EL (cell line): ENCODE results near the gene REEP3.
"Not testable (repeated sequence)": the region's sequence is repeated elsewhere in the genome, so short reads cannot be mapped to it uniquely, and the experiment has no call there.

ENCODE experiments used
- DNase-seq: peaks from one replicate; pipeline ENCODE4 v3.0.0-alpha.2; 2016

The REEP3 gene

DNA sequence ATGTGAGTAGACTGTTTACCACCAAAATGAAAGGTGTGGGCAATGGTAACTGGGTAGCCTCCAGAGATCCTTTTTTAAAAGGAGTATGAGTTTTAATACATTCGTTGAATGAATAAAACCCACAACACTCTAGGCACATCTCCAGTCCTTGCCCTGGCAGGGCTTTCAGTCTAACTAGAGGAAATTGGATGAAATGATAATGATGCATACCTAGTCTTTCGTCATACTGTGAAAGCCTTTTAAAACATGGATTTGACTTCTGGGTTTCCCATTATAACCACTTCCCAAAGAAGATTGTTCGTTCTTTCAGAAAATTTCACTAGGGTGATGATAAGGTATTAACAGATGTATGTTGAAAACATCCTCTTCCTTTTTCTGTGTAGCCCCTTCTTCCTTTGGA, 110.8 kb downstream of the REEP3 start:
- DNase-seq: no peak

- peak; percentile 53 for DNase-seq
These were observed 112.7 kb downstream of the REEP3 start for GRCh38 chr10:63633677-63634487.

DNA sequence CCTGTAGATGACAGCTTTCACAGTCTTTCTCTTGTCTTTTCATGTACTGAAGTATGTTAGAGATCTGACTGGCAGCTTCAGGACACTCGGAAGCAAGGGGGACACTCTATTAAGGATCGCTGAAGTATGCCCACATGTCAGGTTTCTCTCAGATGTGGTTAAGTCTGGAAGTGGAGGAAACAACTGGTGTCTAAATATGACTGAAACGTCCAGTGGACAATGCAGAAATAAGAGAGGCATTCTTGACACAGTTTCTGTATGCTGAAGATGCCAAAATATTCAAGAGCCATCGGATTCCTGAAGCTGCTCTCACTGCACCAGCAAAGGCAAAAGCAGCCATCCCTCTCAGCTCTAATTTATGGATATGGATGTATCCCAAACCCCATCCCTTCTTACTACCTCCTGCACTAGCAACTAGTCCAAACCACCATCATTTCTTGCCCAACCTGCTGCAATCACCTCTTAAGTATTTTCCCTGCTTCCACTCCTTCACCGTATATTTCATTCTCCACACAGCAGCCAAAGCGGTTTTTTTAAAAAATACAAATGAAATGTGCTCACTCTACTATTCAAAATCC, 113.4 kb downstream of the REEP3 start:
- DNase-seq: no peak

GRCh38 chr10:63636812-63637211, 115.6 kb downstream of the REEP3 start:
- no peak for DNase-seq

DNA sequence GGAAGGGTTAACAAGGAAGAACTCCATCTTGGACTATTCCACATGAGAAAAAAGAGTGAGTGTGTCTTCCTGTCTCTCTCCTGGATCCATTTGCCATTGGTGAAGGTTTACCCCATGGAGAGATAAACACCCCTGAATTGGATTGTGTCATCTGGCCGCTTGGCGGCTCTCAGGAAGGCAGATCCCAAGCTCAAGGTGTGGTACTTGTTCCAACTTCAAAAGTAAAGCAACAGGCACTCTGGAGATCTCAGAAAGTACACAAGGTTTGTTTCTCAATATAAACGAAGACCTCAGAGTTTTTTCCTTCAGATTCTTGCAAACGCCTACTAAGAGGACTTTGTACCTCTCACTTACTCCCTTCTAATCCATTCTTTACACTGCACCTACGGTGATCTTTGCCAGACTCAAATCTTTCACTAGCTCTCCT, 116.7 kb downstream of the REEP3 start:
- DNase-seq: no peak

- no peak for DNase-seq
These were observed 120.2 kb downstream of the REEP3 start for GRCh38 chr10:63641366-63641765.

- no peak for DNase-seq
These were observed 120.6 kb downstream of the REEP3 start for GRCh38 chr10:63641799-63642198.

GRCh38 chr10:63642808-63643207, 121.6 kb downstream of the REEP3 start:
- DNase-seq: no peak

- peak; percentile 12 for DNase-seq
These were observed 123.4 kb downstream of the REEP3 start for GRCh38 chr10:63644418-63645142.

DNA sequence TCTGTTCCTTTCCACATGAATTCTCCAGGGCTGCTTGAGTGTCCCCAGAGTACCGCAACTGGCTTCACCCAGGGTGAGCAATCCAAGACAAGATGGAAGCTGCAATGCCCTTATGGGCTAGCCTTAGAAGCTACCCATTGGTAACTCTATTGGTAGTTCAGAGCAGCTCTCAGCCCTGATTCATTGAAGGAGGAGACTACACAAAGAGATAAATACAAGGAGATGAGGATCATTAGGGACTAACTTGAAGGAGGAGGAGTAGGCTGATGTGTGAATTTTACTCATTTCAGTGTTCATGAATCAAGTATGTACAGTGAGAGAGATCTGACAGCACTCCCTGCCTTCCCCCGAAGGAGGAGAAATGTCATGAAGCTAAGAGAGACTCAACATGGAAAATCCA, 124.0 kb downstream of the REEP3 start:
- DNase-seq: no peak

DNA sequence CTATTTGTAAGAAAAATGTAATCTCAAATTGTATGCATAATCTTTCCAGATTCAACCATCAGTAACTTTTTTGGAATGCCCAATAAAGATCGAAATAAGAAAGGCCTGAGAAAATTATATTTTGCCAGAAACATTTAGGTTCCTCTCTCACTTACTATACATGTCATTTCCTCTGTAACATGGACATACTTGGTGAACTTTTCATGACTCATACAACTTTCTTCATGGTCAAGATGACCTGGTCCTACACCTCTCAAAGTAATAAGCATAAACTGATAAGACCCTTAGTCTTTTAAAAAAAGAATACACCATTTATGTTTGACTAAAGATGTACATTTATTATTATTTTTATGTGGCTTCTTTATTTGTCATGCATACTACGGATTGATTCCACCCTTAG, 125.3 kb downstream of the REEP3 start:
- no peak for DNase-seq

DNA sequence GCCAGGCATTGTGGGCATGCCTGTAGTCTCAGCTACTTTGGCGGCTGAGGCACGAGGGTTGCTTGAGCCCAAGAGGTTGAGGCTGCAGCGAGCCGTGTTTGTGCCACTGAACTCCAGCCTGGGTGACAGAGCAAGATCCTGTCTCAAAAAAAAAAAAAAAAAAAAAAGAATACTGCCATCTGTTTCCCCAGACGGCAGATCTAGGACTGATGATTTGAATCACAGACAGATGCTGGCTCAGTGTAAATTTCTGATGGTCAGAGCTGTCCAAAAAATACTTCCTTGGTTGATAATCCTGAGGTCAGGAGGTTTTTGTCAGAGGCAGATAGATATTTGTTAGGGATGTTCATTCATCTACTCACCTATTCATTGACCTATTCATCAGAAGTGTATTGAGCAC, 130.7 kb downstream of the REEP3 start:
- no peak for DNase-seq

GRCh38 chr10:63653747-63654146, 132.5 kb downstream of the REEP3 start:
- DNase-seq: no peak

DNA sequence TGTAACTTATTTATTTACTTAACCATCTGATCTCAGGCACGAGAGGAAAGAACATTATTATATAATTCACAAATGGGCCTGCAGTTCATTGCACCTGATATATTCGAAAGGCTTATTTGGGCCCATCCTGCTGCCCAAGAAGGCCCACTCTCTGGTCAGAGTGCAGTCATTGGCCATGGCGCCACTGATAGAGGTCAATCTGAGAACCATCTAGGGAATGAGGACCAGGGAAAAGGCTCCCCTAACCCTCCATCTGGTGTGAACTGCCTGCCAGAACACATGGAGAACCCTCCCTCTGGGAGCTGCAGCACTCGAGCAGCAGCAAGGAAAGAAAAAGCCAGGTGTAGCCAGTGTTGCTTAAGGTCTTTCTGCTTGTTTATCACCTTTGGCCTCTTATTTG, 136.6 kb downstream of the REEP3 start:
- no peak for DNase-seq

- DNase-seq: not testable (repeated sequence)
These were observed 139.7 kb downstream of the REEP3 start for GRCh38 chr10:63660941-63661340.

DNA sequence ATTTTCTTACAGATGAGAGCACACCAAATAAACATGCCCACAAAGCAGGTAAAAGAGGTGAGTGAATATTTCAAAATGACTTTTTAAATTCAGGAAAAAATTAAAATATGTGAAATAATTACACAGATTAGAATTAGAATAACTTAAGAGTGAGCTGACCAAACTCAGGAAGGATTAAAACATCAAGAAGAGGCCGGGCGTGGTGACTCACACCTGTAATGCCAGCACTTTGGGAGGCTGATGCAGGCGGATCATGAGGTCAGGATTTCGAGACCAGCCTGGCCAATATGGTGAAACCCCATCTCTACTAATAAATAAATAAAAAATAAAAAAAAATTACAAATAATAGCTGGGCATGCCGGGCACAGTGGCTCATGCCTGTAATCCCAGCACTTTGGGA, 140.1 kb downstream of the REEP3 start:
- DNase-seq: no peak

DNA sequence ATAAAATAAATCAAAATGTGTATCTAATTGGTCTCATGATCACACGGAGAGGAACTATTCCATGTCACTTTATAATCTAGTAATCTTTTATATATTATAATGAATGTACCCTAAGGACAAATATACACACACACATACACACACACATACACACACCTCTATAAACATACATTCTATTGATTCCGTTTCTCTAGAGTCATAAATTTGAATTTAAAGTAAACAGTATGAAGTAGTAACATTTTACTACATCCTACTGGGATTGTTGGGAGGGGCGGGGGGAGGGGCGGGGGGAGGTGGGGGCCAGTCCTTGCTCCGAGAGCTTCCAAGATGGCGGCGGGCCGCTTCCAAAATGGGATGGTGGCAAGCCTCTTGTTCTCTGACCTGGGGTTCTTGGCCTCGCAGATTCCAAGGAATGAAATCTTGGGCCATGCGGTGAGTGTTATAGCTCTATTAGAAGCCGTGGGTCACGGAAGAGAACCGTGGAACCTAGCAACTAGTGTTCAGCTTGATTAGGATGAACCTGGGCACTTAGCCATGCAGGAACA, 143.2 kb downstream of the REEP3 start:
- no peak for DNase-seq

DNA sequence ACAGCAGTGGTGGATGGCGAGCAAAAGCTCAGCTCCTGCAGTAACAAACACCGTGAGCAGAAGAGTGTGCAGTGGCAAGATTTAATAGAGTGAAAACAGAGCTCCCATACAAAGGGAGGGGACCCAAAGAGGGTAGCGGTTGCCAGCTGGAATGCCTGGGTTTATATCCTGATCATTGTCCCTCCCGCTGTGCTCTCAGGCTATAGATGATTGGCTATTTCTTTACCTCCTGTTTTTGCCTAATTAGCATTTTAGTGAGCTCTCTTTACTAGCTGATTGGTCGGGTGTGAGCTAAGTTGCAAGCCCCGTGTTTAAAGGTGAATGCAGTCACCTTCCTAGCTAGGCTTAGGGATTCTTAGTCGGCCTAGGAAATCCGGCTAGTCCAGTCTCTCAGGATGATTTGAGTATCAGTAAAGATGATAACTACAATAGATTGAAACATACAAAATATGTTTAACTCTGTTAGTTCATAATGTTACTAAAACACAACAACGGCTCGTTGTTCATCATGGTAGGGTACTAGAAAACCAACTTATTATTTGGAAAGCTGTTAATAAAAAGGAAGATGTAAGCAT, 143.9 kb downstream of the REEP3 start:
- not testable (repeated sequence) for DNase-seq

- no peak for DNase-seq
These were observed 144.5 kb downstream of the REEP3 start for GRCh38 chr10:63665670-63666134.

DNA sequence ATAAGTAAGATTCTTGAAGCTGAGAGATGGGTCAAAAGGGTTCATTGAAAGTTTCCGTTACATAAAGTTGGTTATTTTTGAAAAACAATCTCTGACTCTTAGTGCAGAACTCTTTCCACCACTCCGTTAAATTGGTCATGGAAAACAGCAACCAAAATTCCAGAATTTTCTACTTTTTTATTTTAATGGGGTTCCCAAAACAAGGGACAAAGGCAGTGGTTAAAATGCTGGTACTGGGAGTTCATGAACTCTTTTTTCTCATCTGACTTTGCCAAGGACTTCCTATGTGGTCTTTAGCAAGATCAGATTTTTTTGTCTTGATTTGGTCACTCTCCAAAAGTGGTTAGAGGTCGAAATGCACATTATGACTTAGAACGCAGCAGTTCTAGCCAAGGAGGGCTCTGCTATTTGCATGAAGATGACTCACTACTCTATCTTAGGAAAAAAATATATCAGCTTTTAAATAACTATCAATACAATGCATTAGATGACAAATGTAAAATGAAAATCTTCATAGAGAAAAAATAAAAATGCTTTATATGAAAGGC, 145.7 kb downstream of the REEP3 start:
- DNase-seq: peak; percentile 88

DNA sequence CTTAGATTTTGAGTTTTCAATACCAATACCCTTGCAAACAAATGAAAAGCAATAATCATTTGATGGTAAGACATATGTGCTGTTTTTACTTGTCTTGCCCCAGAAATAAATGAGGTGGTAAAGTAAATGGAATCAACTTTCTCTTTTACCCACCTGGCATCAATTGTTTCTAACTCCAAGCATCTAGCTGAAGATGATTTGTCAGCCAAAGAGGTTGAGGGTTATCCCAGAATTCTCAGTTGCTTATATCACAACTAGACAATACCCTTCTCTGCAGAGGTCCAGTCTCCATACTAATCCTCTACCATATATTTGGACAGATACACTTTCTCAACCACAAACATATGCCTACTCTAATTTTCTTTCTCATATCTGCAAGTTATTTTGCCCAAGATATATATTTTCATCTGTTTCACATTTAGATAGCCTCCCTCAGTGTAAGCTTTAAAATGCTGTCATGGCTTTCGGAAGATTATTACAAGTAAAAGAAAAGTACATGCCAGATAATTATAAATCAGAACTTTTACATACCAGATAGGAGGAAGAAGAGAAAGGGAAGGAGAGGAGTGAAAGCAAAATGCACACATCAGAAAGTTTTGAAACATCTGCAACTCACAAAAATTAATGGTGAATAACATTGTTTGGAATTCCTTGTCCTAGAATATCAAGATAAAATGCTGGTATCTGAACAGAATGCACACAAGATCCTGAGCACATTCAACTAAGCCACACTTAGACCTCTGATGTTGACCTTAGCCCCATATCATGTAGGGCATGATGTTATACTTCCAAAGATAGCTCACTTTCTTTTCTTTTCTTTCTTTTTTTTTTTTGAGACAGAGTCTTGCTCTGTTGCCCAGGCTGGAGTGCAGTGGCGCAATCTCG, 146.6 kb downstream of the REEP3 start:
- no peak for DNase-seq
